IgD-negative memory B cell (primary cell): ENCODE data around the gene CEMIP2. TPM values are rescaled to one million over a fixed set of nuclear protein-coding genes. Genes with fewer than 3 reads are reported as not detected.

Experiments
- H3K27ac Mint-ChIP-seq, 3 donors: one replicate each; pipeline ENCODE4 v1.8.0; 2020 to 2022; ENCODE audit warnings: mild to moderate bottlenecking in 3 of 3, mixed read lengths in 3 of 3, moderate library complexity in 1 of 3
- H3K27me3 Mint-ChIP-seq: one replicate; pipeline ENCODE4 v1.8.0; 2021; ENCODE audit warnings: mixed read lengths
- H3K36me3 Mint-ChIP-seq: one replicate; pipeline ENCODE4 v1.8.0; 2020; ENCODE audit warnings: mild to moderate bottlenecking, mixed read lengths
- H3K4me1 Mint-ChIP-seq, 3 donors: one replicate each; pipeline ENCODE4 v1.8.0; 2020 to 2022; ENCODE audit warnings: mixed read lengths in 3 of 3, mild to moderate bottlenecking in 1 of 3
- H3K4me3 Mint-ChIP-seq, 4 donors: one replicate each; pipeline ENCODE4 v1.8.0; 2020 to 2022; ENCODE audit warnings: mild to moderate bottlenecking in 4 of 4, mixed read lengths in 4 of 4, moderate library complexity in 3 of 4
- H3K9me3 Mint-ChIP-seq, 3 donors: one replicate each; pipeline ENCODE4 v1.8.0; 2020 to 2021; ENCODE audit warnings: mixed read lengths in 3 of 3, mild to moderate bottlenecking in 1 of 3
- polyA plus RNA-seq: library from polyadenylated mRNA; unstranded; fragments of 300-500 nt; fragmentation: Illumina TruSeq; gene quantifications from one replicate; pipeline ENCODE4 v1.2.3, GENCODE V29; 2021

CEMIP2 gene
- polyA plus RNA-seq, 1 donor from 2014 or later = 7.3 TPM

- no peak overlapping the region for H3K4me3 Mint-ChIP-seq
- peaks cover 3 to 8% (median 4%) of the 10 kb centered on the region in 3 donors for H3K4me1 Mint-ChIP-seq
- H3K27ac Mint-ChIP-seq = peak overlapping the region in 1 of 3 donors; percentile 19
- H3K36me3 Mint-ChIP-seq = peaks cover 10% of the 10 kb centered on the region
- H3K9me3 Mint-ChIP-seq = no peaks in the 10 kb centered on the region
- no peaks in the 10 kb centered on the region for H3K27me3 Mint-ChIP-seq
These were observed 77.5 kb downstream of the CEMIP2 start for GRCh38 chr9:71690689-71691435.

GRCh38 chr9:71690063-71690688 lies 78.1 kb downstream of the CEMIP2 start:
- Mint-ChIP-seq H3K27me3 (no peaks in the 10 kb centered on the region), H3K36me3 (peaks cover 10% of the 10 kb centered on the region), H3K4me3 (no peak overlapping the region), H3K27ac (peak overlapping the region in 1 of 3 donors; percentile 19), H3K4me1 (peaks cover 9 to 15% (median 9%) of the 10 kb centered on the region in 3 donors), H3K9me3 (no peaks in the 10 kb centered on the region)

- Mint-ChIP-seq H3K9me3 (no peaks in the 10 kb centered on the region), H3K27me3 (no peaks in the 10 kb centered on the region), H3K36me3 (peaks cover 5% of the 10 kb centered on the region), H3K4me1 (peaks cover 9 to 19% (median 13%) of the 10 kb centered on the region in 3 donors), H3K4me3 (no peak overlapping the region), H3K27ac (no peak overlapping the region)
These were observed 80.6 kb downstream of the CEMIP2 start for GRCh38 chr9:71687676-71688075.

- H3K4me3 Mint-ChIP-seq = no peak overlapping the region
- H3K27me3 Mint-ChIP-seq = no peaks in the 10 kb centered on the region
- H3K4me1 Mint-ChIP-seq = peaks cover 10 to 32% (median 23%) of the 10 kb centered on the region in 3 donors
- no peaks in the 10 kb centered on the region for H3K9me3 Mint-ChIP-seq
- H3K27ac Mint-ChIP-seq = peak overlapping the region in 1 of 3 donors; percentile 60
- peaks cover 5% of the 10 kb centered on the region for H3K36me3 Mint-ChIP-seq
These were observed 82.3 kb downstream of the CEMIP2 start for GRCh38 chr9:71685988-71686387.

- Mint-ChIP-seq H3K36me3 (peaks cover 5% of the 10 kb centered on the region), H3K27ac (no peak overlapping the region), H3K9me3 (no peaks in the 10 kb centered on the region), H3K4me1 (peaks cover 10 to 36% (median 25%) of the 10 kb centered on the region in 3 donors), H3K27me3 (no peaks in the 10 kb centered on the region), H3K4me3 (peak overlapping the region in 2 of 4 donors; percentile 61 to 65)
These were observed 82.9 kb downstream of the CEMIP2 start for GRCh38 chr9:71685394-71685793.

GRCh38 chr9:71684566-71684965 lies 83.7 kb downstream of the CEMIP2 start:
- H3K27ac Mint-ChIP-seq = no peak overlapping the region
- peak overlapping the region in 2 of 4 donors; percentile 41 to 77 for H3K4me3 Mint-ChIP-seq
- peaks cover 7% of the 10 kb centered on the region for H3K36me3 Mint-ChIP-seq

GRCh38 chr9:71683598-71684235 lies 84.6 kb downstream of the CEMIP2 start:
- Mint-ChIP-seq H3K27ac (no peak overlapping the region), H3K27me3 (no peaks in the 10 kb centered on the region), H3K36me3 (peaks cover 4% of the 10 kb centered on the region), H3K9me3 (no peaks in the 10 kb centered on the region), H3K4me1 (peaks cover 11 to 40% (median 25%) of the 10 kb centered on the region in 3 donors), H3K4me3 (peak overlapping the region in 1 of 4 donors; percentile 35)

More at GRCh38 chr9:71684566-71684965, 83.7 kb downstream of the CEMIP2 start:
- H3K9me3 Mint-ChIP-seq = no peaks in the 10 kb centered on the region
- peaks cover 11 to 40% (median 25%) of the 10 kb centered on the region in 3 donors for H3K4me1 Mint-ChIP-seq
- no peaks in the 10 kb centered on the region for H3K27me3 Mint-ChIP-seq

GRCh38 chr9:71681708-71682272 lies 86.5 kb downstream of the CEMIP2 start:
- Mint-ChIP-seq H3K9me3 (no peaks in the 10 kb centered on the region), H3K4me1 (peaks cover 11 to 45% (median 23%) of the 10 kb centered on the region in 3 donors), H3K4me3 (peak overlapping the region in 2 of 4 donors; percentile 9 to 39), H3K27ac (no peak overlapping the region), H3K36me3 (peaks cover 2% of the 10 kb centered on the region), H3K27me3 (no peaks in the 10 kb centered on the region)

GRCh38 chr9:71681104-71681707 lies 87.1 kb downstream of the CEMIP2 start:
- peaks cover 16 to 49% (median 29%) of the 10 kb centered on the region in 3 donors for H3K4me1 Mint-ChIP-seq
- no peaks in the 10 kb centered on the region for H3K9me3 Mint-ChIP-seq
- no peak overlapping the region for H3K27ac Mint-ChIP-seq
- no peak overlapping the region for H3K4me3 Mint-ChIP-seq
- peaks cover 2% of the 10 kb centered on the region for H3K36me3 Mint-ChIP-seq
- H3K27me3 Mint-ChIP-seq = no peaks in the 10 kb centered on the region

- no peak overlapping the region for H3K4me3 Mint-ChIP-seq
These were observed 87.9 kb downstream of the CEMIP2 start for GRCh38 chr9:71680189-71680980.

GRCh38 chr9:71678999-71679398 lies 89.3 kb downstream of the CEMIP2 start:
- no peaks in the 10 kb centered on the region for H3K27me3 Mint-ChIP-seq
- peaks cover 2% of the 10 kb centered on the region for H3K36me3 Mint-ChIP-seq
- no peak overlapping the region for H3K27ac Mint-ChIP-seq
- H3K4me1 Mint-ChIP-seq = peaks cover 12 to 42% (median 28%) of the 10 kb centered on the region in 3 donors
- no peak overlapping the region for H3K4me3 Mint-ChIP-seq
- peaks cover 0 to 1% (median 0%) of the 10 kb centered on the region in 3 donors for H3K9me3 Mint-ChIP-seq

More at GRCh38 chr9:71680189-71680980, 87.9 kb downstream of the CEMIP2 start:
- H3K27me3 Mint-ChIP-seq = no peaks in the 10 kb centered on the region
- peaks cover 14 to 47% (median 27%) of the 10 kb centered on the region in 3 donors for H3K4me1 Mint-ChIP-seq
- H3K36me3 Mint-ChIP-seq = peaks cover 2% of the 10 kb centered on the region
- H3K27ac Mint-ChIP-seq = no peak overlapping the region
- H3K9me3 Mint-ChIP-seq = no peaks in the 10 kb centered on the region

- peaks cover 12 to 40% (median 28%) of the 10 kb centered on the region in 3 donors for H3K4me1 Mint-ChIP-seq
- no peaks in the 10 kb centered on the region for H3K27me3 Mint-ChIP-seq
- H3K4me3 Mint-ChIP-seq = no peak overlapping the region
- H3K27ac Mint-ChIP-seq = no peak overlapping the region
- H3K36me3 Mint-ChIP-seq = peaks cover 2% of the 10 kb centered on the region
- H3K9me3 Mint-ChIP-seq = peaks cover 0 to 1% (median 0%) of the 10 kb centered on the region in 3 donors
These were observed 91.1 kb downstream of the CEMIP2 start for GRCh38 chr9:71677209-71677608.

GRCh38 chr9:71676460-71676859 lies 91.9 kb downstream of the CEMIP2 start:
- Mint-ChIP-seq H3K4me3 (no peak overlapping the region), H3K9me3 (peaks cover 0 to 1% (median 0%) of the 10 kb centered on the region in 3 donors), H3K27me3 (no peaks in the 10 kb centered on the region), H3K36me3 (peaks cover 2% of the 10 kb centered on the region), H3K4me1 (peaks cover 12 to 33% (median 22%) of the 10 kb centered on the region in 3 donors), H3K27ac (no peak overlapping the region)

- Mint-ChIP-seq H3K36me3 (peaks cover 2% of the 10 kb centered on the region), H3K27me3 (peaks cover 1% of the 10 kb centered on the region), H3K27ac (no peak overlapping the region), H3K9me3 (peaks cover 0 to 1% (median 0%) of the 10 kb centered on the region in 3 donors), H3K4me3 (no peak overlapping the region), H3K4me1 (peaks cover 11 to 26% (median 19%) of the 10 kb centered on the region in 3 donors)
These were observed 92.5 kb downstream of the CEMIP2 start for GRCh38 chr9:71675857-71676165.
